ENCODE results near the gene ZNF93.
A peak's percentile ranks its signal among the peaks of the same experiment; 100 is the strongest.
"Not testable (repeated sequence)": the region's sequence is repeated elsewhere in the genome, so short reads cannot be mapped to it uniquely, and the experiment has no call there.

ZNF93 gene

DNA sequence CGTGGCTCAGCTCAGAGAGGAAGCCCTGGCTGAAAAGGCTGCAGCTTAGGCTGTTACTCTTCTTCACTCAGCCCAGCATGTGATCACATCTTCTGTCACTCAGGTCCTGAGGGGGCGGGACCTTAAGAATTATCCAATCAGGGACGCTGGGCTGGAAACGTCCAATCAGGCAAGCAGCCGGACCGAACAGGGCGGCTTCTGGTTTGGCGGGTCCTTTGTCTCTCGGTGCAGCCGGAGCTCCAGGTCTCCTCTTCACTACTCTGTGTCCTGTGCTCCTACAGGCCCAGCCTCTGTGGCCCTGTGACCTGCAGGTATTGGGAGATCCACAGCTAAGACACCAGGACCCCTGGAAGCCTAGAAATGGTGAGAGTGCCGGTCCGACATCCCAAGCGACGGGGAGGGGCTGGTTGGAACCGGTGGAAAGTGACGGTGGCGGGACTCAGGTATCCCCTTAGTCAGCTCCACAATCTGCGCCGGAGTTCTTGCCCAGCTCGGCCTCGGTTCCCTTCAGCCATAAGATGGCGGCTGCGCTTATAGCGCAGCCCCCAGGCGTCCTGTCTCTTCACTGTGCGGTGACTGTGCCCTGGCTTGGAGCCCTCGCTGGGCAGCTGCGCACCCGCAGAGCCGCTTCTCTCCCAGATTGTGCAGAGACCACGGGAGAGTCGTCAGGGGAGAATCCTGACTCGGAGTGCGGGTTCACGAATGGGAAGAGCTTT, at the start of gene ZNF93:
Gene ZNF93, plus strand, starts transcription at position 218 of the 716 bp plus-strand sequence. Its CDS starts 143 bp downstream, at position 361.
- DNase-seq, result peak; percentile 91

DNA sequence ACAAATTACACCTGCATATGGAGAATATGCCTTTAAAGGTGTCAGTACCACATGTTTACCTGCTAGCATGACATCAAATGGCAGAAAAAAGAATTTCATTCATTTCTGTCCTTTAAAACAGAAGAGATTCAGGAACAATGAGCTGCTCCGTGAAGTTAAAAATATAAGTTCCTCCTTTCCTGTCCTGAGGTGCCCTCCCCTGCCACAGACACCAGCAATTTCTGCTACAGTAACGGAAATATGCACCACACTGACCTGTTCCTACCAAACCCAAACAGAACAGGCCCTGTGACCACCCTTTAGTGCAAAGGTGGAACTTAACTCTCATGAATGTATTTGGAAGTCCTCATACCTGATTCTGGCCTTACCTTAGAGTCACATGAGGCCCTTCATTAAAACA, 49.0 kb upstream of the ZNF93 start:
- not testable (repeated sequence) for DNase-seq

DNA sequence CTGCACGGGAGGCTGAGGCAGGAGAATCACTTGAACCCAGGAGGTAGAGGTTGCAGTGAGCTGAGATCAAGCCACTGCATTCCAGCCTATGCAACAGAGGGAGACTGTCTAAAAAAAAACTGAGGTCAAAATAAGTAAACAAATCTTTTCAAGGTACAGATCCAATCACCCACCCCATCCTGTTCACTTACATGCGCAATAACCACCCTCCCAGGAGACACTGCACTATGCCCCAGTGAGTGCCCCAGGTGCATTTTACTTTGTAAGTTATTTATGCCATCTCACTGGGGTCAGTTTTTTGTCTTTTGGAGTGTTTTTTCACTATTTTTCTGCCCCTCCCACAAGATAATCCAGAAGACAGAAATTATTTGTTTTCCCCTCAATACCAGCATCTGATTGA, 42.0 kb upstream of the ZNF93 start:
- DNase-seq, result no peak

DNA sequence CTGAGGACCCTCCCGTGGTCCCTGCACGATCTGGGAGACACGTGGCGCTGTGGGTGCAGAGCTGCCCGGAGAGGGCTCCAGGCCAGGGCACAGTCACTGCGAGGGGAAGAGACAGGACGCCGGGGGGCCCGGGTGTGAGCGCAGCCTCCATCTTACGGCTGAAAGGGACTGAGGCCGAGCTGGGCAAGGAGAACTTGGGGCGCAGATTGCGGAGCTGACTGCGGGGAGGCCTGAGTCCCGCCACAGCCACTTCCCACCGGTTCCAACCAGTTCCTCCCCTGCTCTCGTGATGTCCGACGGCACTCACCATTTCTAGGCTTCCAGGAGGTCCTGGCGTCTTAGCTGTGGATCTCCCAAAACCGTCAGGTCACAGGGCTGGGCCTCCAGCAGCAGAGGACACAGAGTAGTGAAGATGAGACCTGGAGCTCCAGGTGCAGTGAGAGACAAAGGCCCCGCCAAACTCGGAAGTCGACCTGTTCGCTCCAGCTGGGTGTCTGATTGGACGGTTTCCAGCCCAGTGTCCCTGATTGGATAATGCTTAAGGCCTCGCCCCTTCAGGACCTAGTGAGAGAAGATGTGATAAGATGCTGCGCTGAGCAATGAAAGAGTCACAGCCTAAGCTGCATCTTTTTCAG, 39.9 kb upstream of the ZNF93 start:
- DNase-seq, result peak; percentile 80

DNA sequence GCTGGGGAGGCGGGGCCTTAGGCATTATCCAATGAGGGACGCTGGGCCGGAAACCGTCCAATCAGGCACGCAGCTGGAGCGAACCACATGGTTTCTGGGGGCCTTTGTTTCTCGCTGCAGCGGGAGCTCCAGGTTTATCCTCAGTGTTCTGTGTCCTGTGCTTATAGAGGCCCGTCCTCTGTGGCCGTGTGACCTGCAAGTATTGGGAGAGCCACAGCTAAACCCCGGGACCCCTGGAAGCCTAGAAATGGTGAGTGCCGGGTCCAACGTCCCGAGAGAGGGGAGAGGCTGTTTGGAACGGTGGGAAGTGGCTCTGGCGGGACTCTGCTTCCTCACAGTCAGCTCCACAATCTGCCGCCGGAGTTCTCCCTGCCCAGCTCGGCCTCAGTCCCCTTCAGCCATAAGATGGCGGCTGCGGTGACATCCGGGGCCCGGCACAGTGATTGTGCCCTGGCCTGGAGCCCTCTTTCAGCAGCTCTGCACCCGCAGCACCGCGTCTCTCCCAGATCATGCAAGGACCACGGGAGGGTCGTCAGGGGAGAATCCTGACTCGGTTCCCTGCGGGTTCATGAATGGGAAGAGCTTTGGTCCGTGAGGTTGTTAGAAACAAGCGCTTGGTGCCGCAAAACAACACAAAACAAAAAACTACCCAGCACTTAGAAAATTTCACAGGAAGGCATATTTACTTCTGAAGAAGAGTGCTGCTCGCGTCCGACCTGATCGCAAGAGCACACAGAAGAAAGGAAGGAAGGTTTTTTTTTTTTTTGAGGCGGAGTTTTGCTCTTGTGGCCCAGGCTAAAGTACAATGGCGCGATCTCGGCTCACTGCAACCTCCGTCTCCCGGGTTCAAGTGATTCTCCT, 34.8 kb upstream of the ZNF93 start, which contains the start of gene ZNF253:
Gene ZNF253, plus strand, starts transcription at position 133 of the 861 bp plus-strand sequence. Its CDS starts 115 bp downstream, at position 248.
- DNase-seq, result peak; percentile 97

DNA sequence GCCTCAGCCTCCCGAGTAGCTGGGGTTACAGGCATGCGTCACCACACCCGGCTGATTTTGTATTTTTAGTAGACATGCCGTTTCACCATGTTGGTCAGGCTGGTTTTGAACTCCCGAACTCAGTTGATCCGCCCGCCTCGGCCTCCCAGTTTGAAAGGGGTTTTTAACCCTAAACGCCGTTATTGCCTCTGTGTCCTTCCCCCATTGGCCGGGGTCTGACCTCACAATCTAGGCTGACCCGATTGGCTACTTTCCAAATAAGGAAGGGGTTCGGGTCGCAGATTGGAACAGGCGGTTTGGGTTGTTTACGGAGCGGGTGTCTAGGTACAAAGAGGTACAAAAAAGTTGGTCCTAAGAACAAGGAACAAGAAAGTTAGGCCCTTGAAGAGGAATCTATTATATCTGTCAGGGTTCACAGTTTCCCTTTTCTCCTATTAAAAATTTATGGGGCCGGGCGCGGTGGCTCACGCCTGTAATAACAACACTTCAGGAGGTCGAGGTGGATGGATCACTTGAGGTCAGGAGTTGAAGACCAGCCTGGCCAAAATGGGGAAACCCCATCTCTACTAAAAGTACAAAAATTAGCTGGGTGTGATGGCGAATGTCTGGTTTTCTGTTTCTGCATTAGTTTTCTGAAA, 34.0 kb upstream of the ZNF93 start:
- peak; percentile 50 for DNase-seq

DNA sequence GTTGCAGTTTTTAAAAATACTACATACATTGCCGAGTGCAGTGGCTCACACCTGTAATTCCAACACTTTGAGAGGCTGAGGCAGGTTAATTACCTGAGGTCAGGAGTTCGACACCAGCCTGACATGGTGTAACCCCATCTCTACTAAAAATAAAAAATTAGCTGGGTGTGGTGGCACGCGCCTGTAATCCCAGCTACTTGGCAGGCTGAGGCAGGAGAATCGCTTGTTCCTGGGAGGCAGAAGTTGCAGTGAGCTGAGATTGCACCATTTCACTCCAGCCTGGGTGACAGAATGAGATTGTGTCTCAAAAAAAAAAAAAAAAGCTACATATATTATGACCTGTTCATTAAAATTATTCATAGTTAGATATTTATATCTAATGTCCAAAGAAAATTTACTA, 30.7 kb upstream of the ZNF93 start:
- not testable (repeated sequence) for DNase-seq

DNA sequence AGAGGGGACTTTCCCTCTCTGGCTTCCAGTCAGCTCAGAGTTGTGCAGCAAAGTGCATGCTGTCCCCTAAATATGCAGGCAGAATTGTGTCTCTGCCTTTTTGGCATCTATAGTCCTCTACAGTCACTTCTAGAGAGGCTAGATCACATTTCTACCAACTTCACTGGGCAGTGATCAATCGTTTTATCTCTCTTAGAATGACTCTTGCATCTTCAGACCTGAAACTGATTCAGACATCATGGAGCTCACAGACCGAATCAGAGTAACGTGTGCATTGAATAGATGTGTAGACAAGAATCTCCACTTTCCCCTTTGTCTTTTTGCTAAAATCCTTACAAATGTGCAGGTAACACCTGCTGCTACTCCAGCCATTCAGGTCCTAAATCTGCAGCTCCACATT, 28.8 kb upstream of the ZNF93 start:
- DNase-seq, result no peak

DNA sequence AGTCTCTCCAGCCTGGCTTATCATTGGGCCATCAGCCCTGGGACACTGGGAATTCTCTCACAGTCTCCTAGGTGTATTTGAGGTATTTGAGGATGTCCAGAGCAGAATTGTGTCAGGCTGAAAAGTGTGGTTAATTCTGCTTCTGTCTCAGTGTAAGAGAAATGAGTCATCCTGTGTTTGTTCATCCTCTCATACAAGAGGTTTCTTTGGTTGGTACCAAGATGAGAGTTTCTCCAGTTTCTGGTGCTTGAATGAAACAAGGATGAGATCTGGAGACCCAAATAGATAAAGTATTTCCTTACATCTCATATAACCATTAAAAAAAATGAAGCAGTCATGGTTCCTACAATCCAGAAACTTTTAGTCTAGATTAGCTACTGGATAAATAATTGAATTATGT, 27.4 kb upstream of the ZNF93 start:
- DNase-seq, result no peak

DNA sequence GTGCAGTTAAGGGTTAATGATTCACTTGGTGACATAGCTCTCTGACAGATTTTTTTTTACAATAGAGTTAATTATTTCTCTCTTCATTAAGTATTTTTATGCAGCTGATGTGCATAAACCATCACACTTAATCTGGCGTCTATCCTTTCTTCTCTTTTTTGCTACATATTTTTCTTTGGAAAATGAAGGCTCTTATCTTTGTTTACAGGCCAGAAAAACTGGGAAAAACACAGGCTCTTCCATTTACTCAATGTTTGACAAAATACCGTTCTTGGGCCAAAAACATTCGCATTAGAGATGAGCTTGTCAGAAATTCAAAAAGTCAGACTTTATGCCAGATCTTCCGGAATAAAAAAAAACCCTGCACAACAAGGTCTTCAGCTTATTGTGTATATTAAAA, 23.0 kb upstream of the ZNF93 start:
- no peak for DNase-seq

DNA sequence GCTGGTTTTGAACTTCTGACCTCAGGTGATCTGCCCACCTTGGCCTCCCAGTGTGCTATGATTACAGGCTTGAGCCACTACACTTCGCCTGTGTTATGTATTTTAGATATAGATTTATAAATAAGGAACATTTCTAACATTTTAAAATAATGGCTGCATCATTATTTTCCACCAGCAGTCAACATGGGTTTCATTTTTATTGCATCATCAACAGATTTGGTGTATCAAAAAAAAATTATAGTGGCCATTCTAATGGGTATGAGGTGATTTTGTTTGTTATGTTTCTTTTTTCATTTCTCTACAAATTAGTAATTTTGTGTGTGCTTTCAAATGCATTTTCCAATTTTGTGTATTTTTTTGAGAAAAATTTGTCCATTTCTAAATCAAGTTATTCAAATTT, 16.2 kb upstream of the ZNF93 start:
- no peak for DNase-seq

DNA sequence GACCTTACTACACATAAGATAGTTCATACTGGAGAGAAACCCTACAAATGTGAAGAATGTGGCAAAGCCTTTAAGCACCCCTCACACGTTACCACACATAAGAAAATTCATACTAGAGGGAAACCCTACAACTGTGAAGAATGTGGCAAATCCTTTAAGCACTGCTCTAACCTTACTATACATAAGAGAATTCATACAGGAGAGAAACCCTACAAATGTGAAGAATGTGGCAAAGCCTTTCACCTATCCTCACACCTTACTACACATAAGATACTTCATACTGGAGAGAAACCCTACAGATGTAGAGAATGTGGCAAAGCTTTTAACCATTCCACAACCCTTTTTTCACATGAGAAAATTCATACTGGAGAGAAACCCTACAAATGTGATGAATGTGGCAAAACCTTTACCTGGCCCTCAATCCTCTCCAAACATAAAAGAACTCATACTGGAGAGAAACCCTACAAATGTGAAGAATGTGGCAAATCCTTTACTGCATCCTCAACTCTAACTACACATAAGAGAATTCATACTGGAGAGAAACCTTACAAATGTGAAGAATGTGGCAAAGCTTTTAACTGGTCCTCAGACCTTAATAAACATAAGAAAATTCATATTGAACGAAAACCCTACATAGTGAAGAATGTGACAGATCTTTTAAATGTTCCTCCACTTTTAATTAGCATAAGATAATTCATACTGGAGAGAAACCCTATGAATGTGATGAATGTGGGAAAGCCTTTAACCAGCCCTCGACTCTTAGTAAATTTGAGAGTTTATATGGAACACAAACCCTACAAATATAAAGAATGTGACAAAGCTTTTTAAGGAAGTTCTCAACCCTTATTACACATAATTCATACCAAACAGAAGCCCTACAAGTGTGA, 8.4 kb upstream of the ZNF93 start:
- not testable (repeated sequence) for DNase-seq

DNA sequence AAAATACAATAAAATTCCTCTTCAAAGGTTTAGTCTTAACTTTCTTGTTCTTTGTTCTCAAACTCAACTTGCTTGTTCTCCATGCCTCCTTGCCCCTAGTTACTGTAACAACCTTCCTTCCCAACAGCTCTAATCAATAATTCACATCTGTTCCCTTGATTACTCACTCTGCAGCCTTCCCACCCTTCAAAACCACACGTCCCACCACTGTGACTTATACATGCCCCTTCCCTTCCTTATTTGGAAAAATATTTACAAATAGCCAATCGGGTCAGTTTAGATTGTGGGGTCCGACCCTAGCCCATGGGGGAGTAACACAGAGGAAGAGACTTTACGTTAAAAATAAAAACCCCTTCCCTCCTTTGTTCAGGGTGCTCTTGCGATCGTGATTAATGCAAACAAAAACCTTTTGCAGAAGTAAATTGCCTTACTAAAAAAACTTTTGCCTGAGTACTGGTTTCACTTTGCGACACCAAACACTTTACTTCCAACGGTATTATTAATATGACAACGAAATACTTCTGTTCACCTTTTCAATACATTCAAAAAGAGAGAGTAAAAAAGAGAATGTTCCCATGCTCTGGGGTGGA, 512 bp upstream of the ZNF93 start:
- DNase-seq, result peak; percentile 13

DNA sequence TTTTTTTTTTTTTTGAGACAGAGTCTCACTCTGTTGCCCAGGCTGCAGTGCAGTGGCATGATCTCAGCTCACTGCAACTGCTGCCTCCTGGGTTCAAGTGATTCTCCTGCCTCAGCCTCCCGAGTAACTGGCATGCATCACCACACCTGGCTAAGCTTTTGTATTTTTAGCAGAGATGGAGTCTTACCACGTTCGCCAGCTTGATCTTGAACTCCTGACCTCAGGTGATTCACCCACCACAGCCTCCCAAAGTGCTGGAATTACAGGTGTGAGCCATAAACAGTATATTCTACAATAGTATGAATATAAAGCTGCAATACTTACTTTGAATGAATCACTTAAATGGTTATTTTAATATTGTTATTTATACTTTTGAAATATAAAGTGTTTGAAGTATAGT, 6.8 kb downstream of the ZNF93 start:
- not testable (repeated sequence) for DNase-seq

DNA sequence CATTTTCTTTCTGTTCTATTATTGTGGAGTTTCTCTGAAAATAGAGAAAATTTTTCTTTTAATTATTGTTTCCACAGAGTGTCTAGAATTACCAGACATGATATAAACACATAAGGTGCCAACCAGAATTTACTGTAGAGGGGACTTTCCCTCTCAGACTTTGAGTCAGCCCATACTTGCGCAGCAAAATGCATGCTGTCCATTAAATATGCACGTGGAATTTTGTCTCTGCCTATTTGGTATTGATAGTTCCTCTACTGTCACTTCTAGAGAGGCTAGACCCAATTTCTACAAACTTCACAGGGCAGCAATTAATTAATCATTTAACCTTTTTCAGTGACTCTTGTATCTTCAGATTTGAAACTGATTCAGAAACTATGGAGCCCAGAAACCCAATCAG, 8.9 kb downstream of the ZNF93 start:
- no peak for DNase-seq

DNA sequence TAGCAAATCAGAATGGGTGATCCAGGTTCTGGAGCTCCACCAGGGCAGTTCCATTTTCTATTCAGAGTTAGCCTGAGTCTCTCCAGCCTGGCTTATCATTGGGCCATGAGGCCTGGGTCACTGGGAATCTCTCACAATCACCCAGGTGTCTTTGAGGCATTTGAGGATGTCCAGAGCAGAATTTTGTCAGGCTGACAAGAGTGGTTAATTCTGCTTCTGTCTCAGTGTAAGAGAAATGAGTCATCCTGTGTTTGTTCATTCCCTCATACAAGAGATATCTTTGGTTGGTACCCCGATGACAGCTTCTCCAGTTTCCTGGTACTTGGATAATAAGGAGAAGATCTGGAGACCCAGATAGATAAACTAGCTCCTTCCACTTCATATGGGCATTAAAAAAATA, 10.4 kb downstream of the ZNF93 start:
- no peak for DNase-seq

DNA sequence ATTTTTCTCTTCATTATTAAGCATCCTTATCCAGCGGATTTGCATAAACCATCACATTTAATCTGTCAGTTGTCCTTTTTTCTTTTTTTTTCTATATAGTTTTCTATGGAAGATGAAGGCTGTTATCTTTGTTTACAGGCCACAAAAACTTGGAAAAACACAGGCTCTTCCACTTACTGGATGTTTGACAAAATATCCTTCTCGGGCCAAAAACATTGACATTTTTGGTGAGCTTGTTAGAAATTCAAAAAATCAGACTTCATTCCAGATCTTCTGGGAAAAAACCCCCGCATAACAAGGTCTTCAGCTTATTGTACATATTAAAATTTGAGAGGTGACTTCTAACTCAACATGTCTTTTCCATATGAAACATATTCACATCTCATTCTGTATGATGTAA, 13.8 kb downstream of the ZNF93 start:
- no peak for DNase-seq

DNA sequence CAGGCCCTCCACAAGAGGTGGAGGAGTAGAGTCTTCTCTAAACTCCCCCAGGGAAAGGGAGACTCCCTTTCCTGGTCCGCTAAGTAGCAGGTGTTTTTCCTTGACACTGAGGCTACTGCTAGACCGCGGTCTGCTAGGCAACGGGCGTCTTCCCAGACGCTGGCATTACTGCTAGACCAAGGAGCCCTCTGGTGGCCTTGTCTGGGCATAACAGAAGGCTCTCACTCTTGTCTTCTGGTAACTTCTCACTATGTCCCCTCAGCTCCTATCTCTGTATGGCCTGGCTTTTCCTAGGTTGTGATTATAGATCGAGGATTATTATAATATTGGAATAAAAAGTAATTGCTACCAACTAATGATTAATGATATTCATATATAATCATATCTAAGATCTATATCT, 29.7 kb downstream of the ZNF93 start:
- DNase-seq, result peak; percentile 35

DNA sequence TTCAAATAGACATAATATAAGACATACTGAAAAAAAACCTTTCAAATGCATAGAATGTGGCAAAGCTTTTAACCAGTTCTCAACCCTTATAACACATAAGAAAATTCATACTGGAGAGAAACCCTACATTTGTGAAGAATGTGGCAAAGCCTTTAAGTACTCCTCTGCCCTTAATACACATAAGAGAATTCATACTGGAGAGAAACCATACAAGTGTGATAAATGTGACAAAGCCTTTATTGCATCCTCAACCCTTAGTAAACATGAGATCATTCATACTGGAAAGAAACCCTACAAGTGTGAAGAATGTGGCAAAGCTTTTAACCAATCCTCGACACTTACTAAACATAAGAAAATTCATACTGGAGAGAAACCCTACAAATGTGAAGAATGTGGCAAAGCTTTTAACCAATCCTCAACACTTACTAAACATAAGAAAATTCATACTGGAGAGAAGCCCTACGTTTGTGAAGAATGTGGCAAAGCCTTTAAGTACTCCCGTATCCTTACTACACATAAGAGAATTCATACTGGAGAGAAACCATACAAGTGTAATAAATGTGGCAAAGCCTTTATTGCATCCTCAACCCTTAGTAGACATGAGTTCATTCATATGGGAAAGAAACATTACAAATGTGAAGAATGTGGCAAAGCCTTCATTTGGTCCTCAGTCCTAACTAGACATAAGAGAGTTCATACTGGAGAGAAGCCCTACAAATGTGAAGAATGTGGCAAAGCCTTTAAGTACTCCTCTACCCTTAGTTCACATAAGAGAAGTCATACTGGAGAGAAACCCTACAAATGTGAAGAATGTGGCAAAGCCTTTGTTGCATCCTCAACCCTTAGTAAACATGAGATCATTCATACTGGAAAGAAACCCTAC, 32.9 kb downstream of the ZNF93 start:
- DNase-seq, result not testable (repeated sequence)

DNA sequence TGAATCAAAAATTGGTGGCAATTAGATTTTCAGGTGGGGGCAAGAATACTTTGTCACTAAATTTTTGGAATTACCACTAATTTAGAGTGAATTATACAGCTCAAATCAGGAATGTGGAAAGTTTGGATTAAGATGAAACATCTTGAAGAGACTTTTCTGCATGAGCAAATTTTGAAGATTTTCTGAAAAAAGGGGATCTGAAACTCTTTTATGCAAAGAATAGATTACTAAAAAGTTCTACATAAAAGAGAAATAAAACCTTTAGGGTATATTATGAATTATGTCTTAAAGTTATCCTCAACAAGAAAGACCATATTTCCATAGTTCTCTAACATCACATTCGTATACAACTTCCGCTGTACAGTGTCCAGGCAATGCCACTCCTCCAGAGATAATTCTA, 36.7 kb downstream of the ZNF93 start:
- no peak for DNase-seq

DNA sequence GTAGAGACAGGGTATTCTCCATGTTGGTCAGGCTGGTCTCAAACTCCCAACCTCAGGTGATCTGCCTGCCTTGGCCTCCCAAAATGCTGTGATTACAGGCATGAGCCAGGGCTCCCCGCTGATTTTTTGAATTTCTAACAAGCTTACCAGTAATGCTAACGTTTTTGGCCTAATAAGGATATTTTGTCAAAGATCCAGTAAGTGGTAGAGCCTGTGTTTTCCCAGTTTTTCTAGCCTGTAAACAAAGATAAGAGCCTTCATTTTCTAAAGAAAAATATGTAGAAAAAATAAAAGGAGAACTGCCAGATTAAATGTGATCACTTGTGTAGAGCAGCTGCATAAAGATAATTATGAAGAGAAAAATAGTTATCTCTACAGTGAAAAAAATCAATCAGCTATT, 37.7 kb downstream of the ZNF93 start:
- DNase-seq, result no peak
